ENCODE data around the gene GNPNAT1.
A peak's percentile ranks its signal among the peaks of the same experiment; 100 is the strongest.

The GNPNAT1 gene

DNA sequence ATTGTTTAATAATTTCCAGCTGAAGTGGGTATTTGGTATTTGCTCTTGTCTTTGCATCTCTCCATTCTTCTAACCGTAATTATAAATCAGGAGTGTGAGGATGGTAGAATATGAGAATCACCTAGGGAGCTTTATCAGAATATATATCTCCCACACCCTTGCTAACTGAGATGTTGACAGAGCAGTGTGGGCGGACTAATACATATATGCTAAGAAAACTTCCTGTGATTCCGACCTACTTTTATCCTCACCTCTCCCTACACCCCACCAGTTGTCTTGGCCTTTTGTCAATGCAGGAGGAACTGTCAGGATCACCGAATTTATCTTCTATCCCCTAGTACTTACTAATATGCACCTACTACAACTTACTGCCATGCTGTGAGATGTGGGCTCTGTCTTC lies 14.7 kb upstream of the GNPNAT1 start:
- TF ChIP-seq, protein P1, sequence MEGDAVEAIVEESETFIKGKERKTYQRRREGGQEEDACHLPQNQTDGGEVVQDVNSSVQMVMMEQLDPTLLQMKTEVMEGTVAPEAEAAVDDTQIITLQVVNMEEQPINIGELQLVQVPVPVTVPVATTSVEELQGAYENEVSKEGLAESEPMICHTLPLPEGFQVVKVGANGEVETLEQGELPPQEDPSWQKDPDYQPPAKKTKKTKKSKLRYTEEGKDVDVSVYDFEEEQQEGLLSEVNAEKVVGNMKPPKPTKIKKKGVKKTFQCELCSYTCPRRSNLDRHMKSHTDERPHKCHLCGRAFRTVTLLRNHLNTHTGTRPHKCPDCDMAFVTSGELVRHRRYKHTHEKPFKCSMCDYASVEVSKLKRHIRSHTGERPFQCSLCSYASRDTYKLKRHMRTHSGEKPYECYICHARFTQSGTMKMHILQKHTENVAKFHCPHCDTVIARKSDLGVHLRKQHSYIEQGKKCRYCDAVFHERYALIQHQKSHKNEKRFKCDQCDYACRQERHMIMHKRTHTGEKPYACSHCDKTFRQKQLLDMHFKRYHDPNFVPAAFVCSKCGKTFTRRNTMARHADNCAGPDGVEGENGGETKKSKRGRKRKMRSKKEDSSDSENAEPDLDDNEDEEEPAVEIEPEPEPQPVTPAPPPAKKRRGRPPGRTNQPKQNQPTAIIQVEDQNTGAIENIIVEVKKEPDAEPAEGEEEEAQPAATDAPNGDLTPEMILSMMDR (IDR thresholded peaks at IDR 0.05; ENCODE audit: insufficient read depth, low read depth, low read length, missing control alignments) = no peak
- DNase-seq (ENCODE audit: low read depth) = no peak

DNA sequence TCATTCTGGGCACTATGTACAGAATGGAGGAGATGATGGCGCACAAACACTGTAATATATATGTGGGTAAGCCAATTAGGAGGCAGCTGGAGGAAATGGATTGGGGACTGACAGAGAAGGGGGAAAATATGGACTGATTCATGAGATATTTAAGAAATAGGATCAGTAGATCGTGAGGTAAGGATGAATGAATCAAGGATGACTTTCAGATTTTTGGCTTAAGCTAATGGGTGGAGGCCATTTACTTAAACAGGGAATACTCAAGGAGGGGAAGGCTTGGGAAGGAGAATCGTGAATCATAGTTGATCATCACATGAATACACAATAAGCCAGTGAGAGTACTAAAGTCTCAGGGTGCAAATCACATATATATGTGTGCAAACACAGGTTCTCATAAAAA lies 11.2 kb upstream of the GNPNAT1 start:
- DNase-seq (ENCODE audit: low read depth) = no peak
- TF ChIP-seq, protein P1 (IDR thresholded peaks at IDR 0.05; ENCODE audit: insufficient read depth, low read depth, low read length, missing control alignments) = no peak
- no peak overlapping the region for H3K4me3 ChIP-seq (ENCODE audit: low read depth, low read length)

More for the DNA sequence above, 14.7 kb upstream of the GNPNAT1 start:
- no peak overlapping the region for H3K4me3 ChIP-seq (ENCODE audit: low read depth, low read length)

DNA sequence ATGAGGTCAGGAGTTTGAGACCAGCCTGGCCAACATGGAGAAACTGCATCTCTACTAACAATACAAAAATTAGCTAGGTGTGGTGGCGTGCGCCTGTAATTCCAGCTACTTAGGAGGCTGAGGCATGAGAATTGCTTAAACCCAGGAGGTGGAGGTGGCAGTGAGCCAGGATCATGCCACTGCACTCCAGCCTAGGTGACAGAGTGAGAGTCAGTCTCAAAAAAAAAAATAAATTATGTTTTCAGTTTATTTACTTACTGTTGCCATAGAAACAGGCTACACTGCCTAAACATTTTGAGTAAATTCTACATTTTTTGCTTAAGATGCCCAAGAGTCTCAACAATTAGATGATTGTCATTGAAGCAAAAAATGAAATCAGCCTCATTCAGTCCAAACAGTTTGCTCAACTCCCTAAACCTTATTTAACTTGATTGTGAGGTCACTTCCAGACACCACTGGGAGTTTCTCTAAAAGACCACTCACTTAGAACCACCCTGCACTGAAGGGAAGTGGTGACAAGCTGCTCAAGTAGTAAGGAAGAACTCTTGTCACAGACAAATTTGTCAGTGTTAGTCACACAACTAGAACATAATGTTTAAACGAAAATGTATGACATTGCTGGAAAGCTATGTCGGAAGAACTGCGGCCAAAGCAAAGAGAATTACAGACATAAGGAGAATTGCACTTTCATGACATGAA lies 9.8 kb upstream of the GNPNAT1 start:
- H3K4me3 ChIP-seq (ENCODE audit: low read depth, low read length) = no peak overlapping the region
- TF ChIP-seq, protein P1 (IDR thresholded peaks at IDR 0.05; ENCODE audit: insufficient read depth, low read depth, low read length, missing control alignments) = no peak
- DNase-seq (ENCODE audit: low read depth) = no peak

DNA sequence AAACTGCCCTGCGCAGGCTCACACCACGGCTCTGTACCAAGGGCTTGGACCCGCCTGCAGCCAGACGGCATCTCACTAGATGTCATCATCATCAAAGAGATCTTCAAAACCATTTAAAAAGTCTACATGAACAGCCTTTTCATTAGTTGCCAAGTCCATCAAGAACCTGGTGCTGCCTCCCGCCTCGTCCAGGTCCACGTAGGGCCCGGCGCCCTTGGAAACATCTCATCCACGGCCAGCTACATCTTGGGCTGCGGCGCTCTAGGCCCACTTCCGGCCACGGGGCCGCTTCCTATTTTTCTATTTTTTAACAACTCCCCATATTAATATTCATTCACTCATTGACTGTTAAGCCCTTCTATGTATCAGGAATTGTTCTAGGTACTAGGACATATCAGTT lies 7.4 kb upstream of the GNPNAT1 start:
- no peak overlapping the region for H3K4me3 ChIP-seq (ENCODE audit: low read depth, low read length)
- TF ChIP-seq, protein P1 (IDR thresholded peaks at IDR 0.05; ENCODE audit: insufficient read depth, low read depth, low read length, missing control alignments) = no peak
- DNase-seq (ENCODE audit: low read depth) = no peak

DNA sequence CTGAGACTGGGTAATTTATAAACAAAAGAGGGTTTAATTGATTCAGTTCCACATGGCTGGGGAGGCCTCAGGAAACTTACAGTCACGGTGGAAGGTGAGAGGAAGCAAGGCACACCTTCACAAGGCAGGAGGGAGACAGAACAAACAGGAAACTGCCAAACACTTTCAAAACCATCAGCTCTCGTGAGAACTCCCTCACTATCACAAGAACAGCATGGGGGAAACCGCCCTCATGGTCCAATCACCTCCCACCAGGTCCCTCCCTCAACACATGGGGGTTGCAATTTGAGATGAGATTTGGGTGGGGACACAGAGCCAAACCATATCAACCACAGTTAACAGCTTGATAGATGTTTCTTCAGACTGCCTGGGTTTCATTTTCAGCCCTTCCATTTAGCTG lies 6.2 kb upstream of the GNPNAT1 start:
- no peak overlapping the region for H3K4me3 ChIP-seq (ENCODE audit: low read depth, low read length)
- DNase-seq (ENCODE audit: low read depth) = peak; percentile 24
- TF ChIP-seq, protein P1 (IDR thresholded peaks at IDR 0.05; ENCODE audit: insufficient read depth, low read depth, low read length, missing control alignments) = no peak

DNA sequence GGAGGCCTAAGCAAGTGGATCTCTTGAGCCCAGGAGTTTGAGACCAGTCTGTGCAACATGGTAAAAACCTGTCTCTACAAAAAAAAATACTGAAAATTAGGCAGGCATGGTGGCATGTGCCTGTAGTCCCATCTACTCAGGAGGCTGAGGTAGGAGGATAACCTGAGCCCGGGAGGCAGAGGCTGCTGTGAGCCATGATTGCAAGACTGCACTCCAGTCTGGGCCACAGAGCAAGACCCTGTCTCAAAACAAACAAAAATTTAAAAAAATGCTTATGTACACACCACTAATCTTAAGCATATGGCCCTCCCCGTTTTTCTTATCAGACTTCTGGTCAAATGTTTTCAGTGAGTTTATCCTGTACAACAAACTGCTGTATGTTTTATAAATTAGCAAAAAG lies 1.7 kb upstream of the GNPNAT1 start:
- TF ChIP-seq, protein P1 (IDR thresholded peaks at IDR 0.05; ENCODE audit: insufficient read depth, low read depth, low read length, missing control alignments) = no peak
- no peak overlapping the region for H3K4me3 ChIP-seq (ENCODE audit: low read depth, low read length)
- no peak for DNase-seq (ENCODE audit: low read depth)

DNA sequence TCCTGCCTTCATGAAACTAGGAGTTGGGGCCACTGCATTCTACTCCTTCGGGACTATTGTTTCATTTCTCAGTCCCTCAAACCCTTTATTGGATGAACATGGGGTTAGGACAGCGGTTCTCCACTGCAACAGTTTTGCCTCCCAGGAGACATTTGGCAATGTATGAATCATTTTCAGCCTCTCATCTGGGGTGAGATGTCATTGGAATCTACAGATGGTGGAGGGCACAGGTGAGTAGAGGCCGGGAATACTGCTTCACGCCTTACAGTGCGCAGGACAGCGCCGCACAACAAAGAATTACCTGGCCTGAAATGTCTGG lies 649 bp upstream of the GNPNAT1 start:
- no peak for DNase-seq (ENCODE audit: low read depth)
- TF ChIP-seq, protein P1 (IDR thresholded peaks at IDR 0.05; ENCODE audit: insufficient read depth, low read depth, low read length, missing control alignments) = no peak
- no peak overlapping the region for H3K4me3 ChIP-seq (ENCODE audit: low read depth, low read length)
